ENCODE data around the gene EVPLL.
"Not testable (repeated sequence)": the region's sequence is repeated elsewhere in the genome, so short reads cannot be mapped to it uniquely, and the experiment has no call there.

The EVPLL gene

GRCh38 chr17:18377437-18378204, at the start of gene EVPLL:
Gene EVPLL (plus strand): TSS chr17:18377778. CDS start chr17:18380938, 3,160 bp downstream.
- DNase-seq = peak; percentile 61

GRCh38 chr17:18328643-18329204, 48.9 kb upstream of the EVPLL start:
- DNase-seq = no peak

DNA sequence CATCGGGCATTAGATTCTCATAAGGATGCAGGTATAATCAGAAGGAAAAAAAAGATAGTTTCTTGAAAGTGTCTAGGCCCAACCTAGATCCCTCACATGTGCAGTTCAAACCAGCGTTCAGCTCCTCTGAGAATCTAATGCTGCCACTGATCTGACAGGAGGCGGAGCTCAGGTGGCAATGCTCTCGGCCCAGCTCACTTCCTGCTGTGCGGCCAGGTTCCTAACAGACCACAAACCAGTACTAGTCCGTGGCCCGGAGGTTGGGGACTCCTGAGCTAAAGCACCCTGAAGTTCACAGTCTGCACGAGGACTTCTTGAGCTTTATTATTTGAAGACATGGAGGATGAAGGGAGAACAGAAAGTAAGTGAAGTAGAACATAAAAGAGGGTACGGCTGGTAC, 45.7 kb upstream of the EVPLL start:
- DNase-seq = no peak

DNA sequence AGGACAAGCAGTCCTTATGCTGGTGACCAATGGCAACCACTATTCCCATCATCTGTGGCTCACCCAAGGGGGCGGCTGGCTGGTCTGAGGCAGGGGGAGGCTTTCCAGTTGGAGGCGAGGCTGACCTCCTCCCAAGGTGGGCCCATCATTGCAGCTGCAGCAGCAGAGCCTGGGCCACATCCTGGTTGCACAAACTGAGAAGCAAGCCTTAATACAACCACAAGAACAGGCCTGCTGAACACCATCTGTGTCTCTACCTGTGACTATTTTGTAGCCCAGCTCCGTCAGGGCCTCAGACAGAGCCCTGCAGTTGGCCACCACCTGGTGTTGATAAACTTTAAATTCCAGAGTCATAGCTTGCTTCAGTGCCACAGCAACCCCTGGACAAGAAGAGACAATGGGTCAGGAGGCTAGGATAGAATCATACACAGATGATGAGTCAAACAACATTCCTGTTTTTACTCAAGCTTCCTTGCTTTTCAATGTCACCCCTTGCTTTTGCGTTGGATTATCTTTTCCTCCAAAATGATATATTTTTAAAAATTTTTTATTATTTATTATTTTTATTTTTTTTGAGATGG, 44.6 kb upstream of the EVPLL start:
- DNase-seq = no peak

DNA sequence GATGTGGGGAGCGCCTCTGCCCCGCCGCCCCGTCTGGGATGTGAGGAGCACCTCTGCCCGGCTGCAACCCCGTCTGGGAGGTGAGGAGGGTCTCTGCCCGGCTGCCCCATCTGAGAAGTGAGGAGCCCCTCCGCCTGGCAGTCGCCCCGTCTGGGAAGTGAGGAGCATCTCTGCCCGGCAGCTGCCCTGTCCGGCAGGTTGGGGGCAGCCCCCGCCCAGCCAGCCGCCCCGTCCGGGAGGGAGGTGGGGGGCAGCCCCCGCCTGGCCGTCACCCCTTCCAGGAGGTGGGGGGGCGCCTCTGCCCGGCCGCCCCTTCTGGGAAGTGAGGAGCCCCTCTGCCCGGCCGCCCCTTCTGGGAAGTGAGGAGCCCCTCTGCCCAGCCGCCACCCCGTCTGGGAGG, 39.4 kb upstream of the EVPLL start:
- DNase-seq = not testable (repeated sequence)

- DNase-seq = no peak
Measured at GRCh38 chr17:18339933-18340332, 37.6 kb upstream of the EVPLL start.

DNA sequence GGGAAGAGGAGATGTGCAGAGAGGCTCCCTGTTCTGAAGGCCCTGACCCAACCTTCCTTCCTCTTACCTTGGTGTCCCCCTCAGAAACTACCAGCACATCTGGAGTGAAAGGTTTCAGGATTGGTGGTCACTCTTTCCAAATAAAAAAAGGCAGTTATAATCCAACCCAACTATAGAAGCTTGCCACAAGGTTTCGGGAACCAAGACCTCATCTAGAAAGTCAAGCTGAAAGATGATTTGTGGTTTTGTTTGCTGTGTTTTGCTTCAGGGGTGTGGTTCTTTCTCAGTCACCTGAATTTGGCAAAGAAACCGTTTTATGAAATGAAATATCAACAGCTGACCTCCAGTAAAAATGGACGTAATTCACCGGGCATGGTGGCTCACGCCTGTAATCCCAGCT, 33.6 kb upstream of the EVPLL start:
- no peak for DNase-seq

DNA sequence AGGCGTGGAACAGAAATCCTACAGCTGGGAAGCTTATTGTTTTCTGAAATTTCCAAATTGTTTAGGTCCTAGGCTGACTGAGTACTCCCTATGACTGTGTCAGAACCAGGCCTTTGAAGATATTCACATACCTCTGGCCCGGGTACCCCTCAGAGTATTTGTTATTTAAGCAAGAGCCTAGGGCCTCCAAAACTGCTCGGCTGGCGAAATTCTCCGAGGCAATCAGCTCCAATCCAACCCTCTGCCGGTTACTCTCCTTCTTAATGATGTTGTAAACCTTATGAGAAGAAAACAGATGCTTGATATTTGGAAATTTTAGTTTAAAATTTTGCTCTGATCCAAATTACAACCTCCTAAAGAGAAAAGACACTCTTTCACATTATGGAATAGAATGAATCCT, 24.0 kb upstream of the EVPLL start:
- no peak for DNase-seq

DNA sequence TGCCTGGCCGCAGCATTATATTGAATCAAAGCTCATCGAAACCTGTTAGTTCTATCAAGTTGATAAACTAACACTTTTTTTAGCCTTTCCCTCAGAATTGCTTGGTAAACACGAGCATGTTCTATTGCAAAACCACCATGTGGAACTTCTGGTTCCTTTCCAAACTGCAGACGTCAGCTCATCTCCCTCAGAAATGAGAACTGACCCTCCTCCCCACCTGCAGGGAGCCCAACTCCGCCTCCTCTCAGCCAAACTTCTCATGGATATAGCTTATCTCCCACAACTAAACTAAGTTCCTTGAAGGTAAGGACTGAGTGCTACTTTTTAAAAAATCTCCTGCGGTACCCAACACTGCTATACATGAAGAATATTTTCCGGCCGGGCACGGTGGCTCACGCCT, 21.0 kb upstream of the EVPLL start:
- DNase-seq = no peak

- DNase-seq = no peak
Measured at GRCh38 chr17:18360518-18360917, 17.1 kb upstream of the EVPLL start.

DNA sequence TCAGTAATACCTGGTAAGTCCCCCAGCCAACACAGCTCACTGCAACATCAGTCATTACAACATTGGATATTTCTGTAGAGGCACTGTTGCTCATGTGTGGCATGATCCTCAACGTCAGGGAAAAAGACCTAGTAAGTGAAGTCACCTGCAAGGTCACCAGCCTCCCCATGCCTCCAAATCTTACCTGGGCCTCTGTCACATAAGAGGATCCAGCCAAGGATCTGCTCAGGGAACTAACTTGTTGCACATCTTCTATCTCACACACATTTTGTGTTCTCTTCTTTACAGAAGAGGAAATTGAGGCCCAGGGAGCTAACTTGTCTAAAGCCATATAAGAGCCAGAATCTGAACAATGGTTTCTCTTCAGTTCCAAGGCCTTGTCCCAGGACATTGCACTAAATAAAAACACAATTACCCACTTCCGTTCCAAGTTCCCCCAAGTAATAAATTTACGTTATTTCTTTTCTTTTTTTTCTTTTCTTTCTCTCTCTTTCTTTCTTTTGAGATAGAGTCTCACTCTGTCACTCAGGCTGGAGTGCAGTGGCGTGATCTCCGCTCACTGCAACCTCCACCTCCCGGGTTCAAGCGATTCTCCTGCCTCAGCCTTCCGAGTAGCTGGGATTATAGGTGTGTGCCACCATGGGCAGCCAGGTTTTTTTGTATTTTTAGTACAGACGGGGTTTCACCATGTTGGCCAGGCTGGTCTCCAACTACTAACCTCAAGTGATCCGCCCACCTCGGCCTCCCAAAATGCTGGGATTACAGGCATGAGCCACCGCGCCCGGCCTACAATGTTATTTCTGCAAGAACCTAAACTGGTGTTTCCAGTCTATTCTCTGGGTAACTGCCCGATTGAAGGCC, 15.5 kb upstream of the EVPLL start:
- no peak for DNase-seq

GRCh38 chr17:18362698-18363100, 14.9 kb upstream of the EVPLL start:
- DNase-seq = no peak

- DNase-seq = peak; percentile 68
Measured at GRCh38 chr17:18363101-18364049, 14.2 kb upstream of the EVPLL start, which contains the start of gene SHMT1. Gene SHMT1 (minus strand): TSS chr17:18363550. CDS start chr17:18355981, 7,569 bp downstream.

GRCh38 chr17:18364166-18364565, 13.4 kb upstream of the EVPLL start:
- no peak for DNase-seq

DNA sequence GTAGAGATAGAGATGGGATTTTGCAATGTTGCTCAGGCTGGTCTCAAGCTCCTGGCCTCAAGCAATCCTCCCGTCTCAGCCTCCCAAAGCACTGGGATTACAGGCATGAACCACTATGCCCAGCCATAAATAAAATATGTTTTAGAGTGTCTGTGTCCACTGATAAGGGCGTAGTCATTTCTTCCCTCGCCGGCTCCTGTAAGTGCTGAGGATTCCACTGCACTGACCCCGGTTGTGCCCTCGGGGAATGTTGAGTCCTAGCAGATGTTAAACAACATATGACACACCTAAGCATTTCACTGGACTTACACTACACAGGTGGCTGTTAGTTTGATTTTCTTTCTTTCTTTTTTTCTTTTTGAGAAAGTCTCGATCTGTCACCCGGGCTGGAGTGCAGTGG, 8.6 kb upstream of the EVPLL start:
- no peak for DNase-seq

DNA sequence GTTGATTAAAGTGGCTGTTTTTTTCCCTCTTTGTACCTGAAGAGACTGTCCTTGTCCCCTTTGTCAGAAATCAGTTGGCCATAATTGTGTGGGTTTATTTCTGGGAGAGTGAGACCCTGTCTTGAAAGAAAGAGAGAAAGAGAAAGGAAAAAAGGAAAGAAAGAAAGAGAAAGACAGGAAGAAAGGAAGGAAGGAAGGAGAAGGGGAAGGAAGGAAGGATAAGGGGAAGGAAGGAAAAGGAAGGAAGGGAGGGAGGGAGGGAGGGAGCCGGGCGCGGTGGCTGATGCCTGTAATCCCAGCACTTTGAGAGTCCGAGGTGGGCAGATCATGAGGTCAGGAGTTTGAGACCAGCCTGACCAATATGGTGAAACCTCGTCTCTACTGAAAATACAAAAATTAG, 6.8 kb upstream of the EVPLL start:
- DNase-seq = no peak

DNA sequence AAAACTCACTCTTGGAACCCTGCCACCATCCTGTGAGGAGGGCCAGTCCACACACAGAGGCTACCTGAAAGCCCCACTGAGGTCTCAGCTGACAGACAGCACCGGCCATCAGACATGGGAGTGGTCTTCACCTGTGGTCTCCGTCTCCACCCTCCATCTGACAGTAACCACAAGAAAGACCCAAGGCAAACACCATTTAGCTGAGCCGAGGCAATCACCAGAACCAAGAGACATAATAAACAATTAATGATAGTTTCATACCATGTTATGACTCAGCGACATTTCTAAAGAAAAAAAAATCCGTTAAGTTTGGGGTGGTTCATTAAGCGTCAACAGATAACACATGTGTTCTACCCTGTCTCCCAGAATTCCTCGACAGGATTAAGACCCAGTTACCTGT, 6.1 kb upstream of the EVPLL start:
- DNase-seq = no peak

DNA sequence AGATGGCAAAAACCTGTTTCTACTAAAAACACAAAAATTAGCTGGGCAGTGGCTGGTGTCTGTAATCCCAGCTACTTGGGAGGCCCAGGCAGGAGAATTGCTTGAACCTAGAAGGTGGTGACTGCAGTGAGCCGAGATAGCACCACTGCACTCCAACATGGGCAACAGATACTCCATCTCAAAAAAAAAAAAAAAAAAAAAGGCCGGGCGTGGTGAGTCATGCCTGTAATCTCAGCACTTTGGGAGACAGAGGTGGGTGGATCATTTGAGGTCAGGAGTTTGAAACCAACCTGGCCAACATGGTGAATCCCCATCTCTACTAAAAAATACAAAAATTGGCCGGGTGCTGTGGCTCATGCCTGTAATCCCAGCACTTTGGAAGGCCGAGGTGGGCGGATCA, 4.4 kb upstream of the EVPLL start:
- not testable (repeated sequence) for DNase-seq

- no peak for DNase-seq
Measured at GRCh38 chr17:18374216-18374615, 3.4 kb upstream of the EVPLL start.

GRCh38 chr17:18378205-18378505, 577 bp downstream of the EVPLL start:
- no peak for DNase-seq

- DNase-seq = not testable (repeated sequence)
Measured at GRCh38 chr17:18378614-18379013, 1.0 kb downstream of the EVPLL start.

Data from NCI-H524 treated with DMSO at 0.1 percent for 48 hours (cell line).